T-helper 2 cell (primary cell): ENCODE data around the gene SESTD1.

ENCODE experiments used
- DNase-seq, 5 experiments: peaks; one replicate each; pipeline versions ENCODE4 v3.0.0 to v3.0.0-alpha.2; 2012 to 2022

SESTD1 gene

DNA sequence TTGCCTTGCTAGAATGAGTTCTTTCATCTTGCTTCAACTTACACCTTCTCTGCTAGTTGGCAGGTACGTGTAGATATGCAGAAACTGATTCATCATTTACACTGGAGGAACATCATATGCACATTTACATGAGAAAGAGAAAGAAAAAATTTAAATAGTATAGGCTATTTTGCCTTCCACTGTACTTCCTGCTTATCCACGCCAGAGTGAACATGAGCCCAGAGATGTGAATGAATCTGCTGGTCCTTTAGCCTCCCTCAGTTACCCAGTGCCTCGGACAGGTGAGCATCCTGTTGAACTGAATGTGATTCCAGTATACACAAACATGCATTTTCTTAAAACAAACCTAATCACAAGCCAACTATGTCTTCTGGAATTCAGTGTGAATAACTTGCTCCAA lies 83.6 kb downstream of the SESTD1 start:
- DNase-seq, result no peak

DNA sequence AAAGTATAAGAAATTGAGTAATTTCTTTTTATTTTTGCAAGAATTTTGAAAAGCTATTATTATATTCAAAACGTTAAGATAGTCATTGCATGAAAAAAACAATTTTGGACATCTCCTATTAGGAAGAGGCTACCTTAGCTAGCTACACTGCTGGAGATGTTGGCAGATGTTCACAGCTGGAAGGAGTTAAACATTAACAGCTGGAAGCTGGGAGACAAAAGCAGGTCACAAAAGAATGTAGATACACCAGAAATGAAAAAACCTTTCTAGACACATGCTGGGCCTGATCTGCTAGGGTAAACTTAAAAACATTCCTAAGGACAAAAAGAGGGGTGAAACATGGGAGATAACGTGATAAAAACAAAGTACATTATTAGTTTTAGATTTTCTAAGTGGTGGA lies 84.4 kb downstream of the SESTD1 start:
- DNase-seq, result no peak

DNA sequence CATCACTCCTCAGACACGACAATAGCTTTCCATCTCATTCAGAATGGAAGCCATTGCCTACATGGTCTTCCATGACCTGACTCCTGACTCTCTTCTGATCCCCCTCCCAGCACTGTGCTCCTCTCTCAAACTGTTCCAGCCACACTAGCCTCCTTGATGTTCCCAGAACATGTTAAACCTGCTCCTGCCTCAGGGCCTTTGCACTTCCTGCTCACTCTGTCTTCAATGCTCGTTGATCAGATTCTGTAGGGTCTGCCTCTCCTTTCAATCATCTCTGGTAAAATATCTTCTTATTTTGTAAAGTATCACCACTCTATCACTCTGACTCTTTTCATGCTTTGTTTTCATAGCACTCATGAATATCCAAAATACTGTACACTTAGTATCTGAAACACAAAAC lies 84.9 kb downstream of the SESTD1 start:
- DNase-seq, result no peak

DNA sequence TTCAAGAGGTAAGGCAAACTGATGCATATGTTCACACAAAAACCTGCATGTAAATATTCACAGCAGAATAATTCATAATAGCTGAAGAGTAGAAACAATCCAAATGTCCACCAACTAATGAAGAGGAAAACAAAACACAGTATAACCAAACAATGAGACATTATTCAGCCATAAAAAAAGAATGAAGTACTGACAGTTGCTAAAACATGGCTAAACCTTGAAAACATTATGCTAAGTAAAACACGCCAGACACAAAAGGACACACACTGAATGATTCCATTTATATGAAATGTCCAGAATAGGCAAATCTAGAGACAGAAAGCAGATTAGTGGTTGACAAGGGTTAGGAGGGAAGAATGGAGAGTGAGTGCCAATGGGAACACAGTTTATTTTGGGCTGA lies 86.9 kb downstream of the SESTD1 start:
- DNase-seq, result no peak

DNA sequence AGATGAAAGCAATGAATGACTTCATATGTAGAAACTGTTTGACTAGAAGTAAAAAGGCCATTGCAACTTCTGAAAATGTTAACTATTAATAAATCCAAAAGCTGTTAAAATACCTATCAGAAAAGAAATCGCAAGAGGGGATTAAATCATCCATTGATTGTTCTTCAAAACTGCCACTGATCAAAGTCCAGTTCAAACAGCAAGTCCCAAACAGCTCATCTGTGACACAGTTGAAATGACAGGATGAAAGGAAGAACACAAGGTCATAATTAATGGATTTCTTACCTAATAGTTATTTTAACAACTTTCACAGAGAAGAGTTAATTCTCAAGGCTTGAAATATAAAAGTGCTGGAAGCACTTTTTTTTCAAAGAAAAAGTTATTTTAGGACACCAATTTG lies 90.4 kb downstream of the SESTD1 start:
- DNase-seq, result no peak

DNA sequence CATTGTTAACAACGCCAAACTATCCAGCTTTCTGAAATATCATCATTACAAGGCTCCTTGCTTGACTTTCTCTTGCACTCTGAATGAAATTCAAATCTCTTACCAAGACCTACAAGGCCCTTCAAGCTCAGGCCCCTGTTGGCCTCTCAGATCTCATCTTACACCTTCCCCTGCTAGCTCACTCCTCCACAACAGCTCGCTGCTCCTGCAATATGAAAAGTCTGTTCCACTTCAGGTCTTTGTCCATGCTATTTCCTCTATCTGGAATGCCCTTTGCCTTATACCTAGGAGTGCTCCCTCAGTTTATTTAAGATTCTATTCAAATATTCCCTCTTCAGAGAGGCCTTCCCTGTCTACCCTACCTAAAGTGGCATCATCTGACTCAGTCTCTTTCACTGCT lies 91.7 kb downstream of the SESTD1 start:
- DNase-seq, result no peak

DNA sequence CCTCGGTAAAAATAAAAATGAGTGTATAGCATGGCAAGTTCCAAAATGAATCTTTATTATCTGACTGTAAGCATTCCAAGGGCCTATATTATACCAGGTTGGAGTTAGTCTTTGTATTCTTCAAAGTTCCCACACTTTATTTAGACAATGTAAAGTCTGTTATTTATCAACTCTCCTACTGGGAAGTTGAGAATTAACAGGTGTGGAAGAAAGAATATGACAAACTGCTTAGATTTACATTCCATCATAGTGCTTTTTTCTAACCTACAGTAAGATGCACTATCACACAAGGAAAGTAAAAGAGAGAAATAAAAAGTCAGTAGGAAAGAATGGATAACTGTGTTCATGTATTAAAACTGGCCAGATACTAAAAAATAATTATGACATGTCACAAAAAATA lies 93.3 kb downstream of the SESTD1 start:
- no peak for DNase-seq

DNA sequence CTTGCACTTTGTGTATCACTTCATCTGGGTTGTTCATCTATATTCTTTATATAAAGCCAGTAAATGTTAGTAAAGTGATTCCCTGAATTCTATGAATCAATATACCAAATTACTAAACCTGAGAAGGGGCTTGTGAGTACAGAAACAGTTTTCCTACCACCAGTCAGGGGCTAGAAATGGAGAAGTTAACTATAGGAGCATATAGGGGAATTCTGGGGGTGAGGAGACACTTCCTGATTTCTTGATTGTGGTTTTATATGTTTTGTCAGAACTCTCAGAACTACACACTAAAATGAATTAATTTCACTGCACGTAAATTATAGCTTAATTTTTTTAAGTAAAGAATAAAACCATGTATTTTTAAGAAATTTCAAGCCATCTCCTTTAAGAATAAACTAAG lies 93.7 kb downstream of the SESTD1 start:
- no peak for DNase-seq

DNA sequence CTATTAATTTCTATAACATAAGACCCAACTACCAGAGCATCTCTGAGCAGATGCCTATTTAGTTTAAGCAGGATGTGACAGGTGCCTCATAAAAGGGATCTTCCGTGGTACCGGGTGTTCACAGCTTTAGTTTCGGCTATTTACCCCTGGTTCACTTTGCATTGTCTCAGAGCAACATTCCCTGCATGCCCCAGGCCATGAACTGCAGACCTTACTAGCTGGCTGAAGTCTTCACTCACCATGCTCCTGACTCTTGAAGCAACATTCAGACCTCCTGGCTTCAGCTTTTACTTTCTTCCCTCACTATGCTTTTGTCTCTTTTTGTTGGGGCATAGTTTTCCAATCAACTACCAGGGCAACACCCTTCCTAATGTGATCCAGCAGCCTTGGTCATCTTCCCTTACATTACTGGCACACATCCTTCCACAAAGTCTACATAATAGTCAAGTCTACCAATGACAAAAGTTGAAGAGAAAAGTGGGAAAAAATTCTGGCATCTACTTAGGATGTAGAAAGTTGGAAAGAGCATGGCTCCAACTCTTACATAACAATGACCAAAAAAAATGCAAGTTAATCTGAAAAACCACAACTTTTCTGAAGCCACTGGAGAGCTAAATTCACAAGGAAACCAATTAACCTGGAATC lies 99.2 kb downstream of the SESTD1 start:
- DNase-seq, result no peak

DNA sequence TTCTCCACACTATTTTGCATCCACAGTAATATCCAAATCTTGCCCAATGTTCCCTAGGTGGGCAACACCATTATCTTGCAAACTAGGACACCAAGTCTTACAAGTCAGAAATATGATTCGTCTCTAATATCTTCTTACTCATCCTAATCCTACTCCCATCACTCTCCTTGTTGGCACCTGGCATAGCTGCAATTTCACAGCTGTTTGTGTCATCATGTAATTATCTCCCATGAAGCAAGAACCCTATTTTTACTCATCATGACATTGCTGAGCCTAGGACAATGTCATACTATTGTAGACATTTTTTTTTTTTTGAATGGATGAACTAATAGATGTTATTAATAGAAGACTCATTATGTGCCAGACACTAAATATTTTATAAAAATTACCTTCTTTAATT lies 123.4 kb downstream of the SESTD1 start:
- DNase-seq, result no peak

DNA sequence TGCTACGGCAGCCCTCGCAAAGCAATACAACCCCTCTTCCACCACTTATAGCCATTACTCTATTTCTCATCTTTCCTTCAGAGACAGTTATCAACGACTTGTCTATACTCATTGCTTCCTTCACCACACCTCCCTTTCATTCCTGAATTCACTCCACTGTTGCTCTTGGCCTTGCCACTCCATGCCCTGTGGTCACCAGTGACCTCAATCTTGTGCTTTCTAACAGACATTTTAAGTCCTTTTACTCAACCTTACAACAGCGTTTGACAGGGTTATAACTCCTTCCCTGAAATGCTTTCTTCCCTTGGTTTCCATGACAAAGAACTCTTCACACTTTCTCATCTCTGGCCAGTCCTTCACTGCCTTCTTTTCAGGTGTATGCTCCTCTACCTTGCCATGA lies 124.1 kb downstream of the SESTD1 start:
- DNase-seq, result no peak

DNA sequence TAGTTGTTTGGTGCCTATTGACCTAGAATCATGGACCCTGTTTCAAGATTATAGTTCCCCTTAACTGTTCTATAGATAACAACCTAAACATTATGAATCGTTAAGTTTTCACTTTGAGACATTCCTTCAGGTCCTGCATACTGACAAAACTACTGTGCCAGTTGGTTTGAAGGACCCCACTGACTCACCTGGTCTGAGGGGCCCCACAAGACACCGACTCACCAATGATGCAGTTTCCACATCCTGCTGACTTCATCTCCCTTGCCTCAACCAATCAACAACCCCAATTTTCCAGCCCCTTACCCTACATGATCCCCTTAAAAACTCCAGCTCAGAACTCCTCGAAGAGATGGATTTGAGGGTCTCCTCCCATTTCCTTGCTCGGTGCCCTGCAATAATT lies 125.1 kb downstream of the SESTD1 start:
- no peak for DNase-seq

DNA sequence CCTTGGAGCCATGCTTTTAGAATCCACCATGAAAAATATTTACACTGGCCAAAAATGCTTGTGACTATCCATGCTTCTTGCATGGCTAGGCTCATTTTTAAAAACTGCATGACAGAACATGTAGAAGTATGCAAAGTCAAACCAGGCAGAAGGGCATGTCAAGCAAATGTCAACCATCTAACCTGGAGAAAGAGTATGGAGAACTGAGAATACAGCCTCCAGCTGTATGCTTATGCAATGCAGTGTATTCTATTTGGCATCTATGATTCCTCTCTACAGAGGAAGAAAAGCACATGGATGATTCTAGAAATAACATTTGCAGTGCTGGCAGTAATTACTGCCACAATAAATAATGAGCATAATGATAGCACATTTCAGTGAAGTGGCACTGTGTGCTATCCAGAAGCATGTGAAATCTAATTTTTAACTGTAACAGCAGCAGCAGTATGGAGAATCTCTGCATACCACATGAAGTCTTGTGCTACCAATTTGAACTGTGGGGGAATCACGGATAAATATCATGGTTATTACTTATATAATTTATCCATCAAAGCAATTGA lies 127.4 kb downstream of the SESTD1 start:
- no peak for DNase-seq

DNA sequence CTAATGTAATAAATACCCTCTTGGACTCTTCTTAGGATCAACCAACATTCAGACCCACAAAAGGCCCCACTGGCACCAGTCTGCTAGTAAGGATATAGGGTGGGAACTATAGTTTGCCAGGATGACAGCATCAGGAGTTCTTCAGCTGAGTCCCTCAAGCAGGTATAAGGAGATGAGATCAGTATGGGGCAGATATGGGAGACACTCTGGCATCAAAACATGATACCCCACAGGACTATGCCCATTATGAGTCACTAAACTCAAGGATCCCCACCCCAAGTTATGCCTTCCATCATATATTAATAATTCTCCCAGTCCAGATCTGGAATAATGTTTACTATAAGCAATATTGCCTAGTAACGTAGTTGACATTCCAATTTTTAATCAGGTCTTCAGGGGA lies 131.6 kb downstream of the SESTD1 start:
- DNase-seq, result no peak

DNA sequence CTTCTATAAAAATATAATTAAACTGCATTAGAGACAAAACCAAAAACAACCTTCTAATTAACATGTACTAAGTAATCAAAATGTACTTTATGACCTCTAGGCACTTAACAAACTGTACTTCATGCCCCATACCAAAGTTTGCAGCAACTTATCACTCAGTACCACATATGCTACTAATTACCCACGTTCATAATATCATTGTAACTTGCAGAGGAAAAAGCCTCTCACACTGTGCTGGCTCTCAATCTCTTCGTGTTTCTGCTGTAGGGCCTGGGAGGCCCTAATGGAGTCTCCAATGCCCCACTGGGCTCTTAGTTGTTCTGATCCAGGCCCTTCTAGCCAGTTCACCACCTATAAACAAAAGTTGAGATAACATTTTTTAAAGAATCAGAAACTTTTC lies 132.6 kb downstream of the SESTD1 start:
- no peak for DNase-seq

DNA sequence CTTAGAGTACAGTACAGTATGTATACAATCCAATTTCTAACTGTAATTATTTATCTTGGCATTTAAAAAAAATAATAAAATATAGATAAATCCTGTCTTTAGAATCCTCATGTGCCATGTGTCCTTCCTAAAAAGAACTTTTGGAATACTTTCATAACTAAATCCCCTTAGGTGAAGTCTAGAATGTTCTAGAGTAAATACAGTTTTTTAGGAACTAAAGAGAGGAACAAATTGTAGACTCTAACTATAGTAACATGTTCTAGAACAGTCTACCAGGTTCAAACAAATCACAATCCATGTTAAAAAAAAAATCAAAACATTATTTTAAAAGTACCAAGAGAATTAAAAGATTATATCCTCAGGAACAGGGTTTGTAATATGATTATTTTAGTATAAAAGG lies 134.1 kb downstream of the SESTD1 start:
- no peak for DNase-seq

DNA sequence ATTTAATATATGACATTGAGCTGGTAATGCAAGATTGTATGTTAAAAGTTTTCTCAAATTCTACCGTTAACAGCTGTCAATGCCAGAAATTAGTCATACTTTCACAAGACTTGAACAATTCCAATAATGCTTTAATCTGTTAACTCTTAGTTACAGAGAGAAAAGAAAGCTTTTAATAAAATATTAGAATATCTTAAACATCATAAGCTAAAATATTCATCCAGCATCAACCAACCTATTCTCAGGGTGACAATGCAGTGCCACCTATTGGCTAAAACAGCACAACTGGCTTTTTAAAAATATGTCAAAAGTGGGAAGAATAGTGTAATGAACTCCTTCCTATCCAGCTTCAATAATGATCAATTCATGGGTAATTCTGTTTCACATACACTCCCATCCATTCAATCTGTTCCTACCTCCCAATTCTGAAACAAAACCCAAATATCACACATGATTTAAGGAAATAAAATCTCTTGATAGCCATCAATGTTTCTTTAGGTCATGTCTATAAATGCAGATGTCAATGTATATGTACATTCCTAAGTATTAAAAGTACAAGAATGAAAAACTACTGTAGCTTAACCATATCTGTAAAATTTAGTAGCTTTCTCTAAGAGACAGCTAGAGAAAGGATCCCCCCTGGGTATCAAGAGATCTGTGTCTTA lies 134.9 kb downstream of the SESTD1 start:
- DNase-seq, result peak in 1 of 5 experiments; percentile 38

DNA sequence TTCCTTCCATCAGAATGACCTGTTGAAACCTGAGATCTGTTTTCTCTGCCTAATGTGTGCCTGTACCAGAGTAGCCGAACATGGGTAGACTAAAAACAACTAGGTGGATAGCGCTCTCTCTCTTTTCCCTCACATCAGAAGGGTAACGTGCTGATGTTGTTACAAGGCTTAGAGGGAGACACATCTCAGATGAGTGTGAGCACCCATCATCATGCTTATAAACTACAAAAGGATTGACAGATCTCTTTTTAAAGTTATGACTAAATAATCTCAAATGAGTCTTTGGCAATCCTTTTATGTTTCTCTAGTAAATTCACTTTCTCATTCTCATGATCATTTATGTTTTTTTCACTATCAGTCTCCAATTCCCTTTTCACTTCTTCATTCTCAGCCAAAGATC lies 139.2 kb downstream of the SESTD1 start:
- no peak for DNase-seq

DNA sequence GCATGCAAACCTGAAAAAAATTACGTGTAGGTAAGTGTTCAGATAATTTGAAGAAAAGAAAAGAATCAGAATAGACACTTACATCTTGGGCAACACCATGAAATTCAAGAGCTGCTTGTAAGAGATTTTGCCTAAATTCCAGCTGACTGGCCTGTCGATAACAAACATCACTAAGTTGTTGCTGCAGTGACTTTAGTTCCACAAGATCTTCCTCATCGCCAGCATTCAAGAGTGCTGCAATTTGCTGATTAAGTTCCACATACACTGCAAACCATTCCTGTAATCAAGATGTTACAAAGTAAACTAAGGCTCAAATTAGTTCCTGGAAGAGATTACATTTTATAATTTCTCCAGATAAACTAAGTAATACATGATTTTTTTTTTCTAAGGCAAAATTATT lies 140.3 kb downstream of the SESTD1 start:
- no peak for DNase-seq

DNA sequence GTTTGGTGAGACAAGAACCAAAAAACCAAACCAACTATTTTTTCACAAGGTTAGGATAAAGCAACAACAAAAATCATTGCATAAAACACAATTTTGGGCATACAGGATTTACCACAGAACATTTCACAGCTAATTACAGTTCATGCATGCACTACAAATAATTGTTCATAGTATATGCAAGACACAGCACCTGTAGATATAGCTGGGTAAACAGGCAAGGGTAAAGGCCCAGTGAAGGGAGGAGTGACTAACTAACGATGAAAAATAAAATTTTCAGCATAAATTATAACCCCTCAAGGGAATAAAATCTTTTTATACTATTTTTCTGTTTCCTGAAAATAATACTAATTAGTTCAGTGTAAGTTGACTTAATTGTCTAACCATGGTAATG lies 141.4 kb downstream of the SESTD1 start:
- DNase-seq, result no peak

DNA sequence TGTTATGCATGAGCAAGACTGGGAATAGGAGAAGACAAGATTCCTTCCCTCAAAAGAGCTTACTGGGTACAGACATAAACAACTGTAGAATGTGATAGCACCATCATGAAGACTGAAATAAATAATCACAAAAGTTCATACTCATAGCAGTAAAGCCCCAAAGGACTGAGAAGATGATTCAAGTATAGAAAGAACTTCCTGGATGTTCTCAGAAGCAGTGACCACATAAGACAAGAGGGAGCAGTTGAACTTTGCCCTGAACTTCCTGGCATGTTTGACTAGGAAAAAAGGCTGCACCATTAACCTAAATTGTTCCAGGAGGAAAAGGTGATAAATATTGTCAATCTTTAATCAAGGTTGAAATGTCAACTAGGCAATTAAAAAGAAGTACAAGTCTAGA lies 156.9 kb downstream of the SESTD1 start:
- DNase-seq, result peak in 1 of 5 experiments; percentile 38

DNA sequence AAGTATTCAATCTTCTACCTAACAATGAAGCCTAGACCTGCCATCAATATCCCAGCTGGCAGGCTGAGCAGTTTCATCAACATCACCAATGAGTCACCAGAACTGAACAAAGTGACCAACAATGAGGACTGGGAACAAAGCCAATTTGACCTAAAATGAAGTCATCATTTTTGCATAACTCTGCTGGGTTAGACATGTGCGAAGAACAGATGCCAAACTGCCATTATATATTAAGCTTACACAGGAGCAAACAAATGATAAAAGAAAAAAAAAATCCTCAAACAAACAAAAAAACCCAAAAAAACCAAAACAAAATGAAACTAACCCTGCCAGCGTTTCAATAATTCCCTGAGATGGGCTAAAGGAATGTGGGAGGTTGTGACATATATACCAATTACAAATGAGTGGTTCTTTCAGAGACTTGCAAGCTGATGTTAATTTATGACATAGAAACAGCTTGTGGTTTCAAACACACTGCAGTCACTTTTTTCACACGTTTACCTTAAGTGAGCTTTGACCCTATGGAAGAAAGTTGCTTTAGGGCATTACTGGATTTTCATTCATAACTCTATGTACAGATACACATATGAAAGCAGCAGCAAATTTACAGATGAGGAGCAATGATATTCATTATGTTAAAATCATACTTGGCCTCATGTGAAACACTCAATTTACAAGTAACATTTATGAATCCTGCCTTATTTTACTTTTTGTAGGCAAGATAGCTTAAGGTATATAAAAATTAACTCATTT lies 157.8 kb downstream of the SESTD1 start:
- peak in 1 of 5 experiments; percentile 34 for DNase-seq

DNA sequence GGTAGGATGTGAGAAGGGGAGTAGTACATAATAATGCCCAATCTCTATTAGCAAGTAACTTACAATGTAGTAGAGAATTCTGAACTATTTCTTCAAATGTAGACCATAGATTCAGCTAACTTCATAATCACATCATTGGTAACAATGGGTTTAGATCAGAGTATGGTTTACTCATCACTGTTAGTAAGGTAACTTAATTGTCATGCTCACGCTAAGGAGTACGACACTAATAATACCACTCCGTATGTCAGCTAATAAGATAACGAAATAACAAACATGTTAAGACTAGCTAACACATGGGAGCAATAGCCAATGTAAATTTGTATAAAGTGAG lies 158.3 kb downstream of the SESTD1 start:
- DNase-seq, result no peak

DNA sequence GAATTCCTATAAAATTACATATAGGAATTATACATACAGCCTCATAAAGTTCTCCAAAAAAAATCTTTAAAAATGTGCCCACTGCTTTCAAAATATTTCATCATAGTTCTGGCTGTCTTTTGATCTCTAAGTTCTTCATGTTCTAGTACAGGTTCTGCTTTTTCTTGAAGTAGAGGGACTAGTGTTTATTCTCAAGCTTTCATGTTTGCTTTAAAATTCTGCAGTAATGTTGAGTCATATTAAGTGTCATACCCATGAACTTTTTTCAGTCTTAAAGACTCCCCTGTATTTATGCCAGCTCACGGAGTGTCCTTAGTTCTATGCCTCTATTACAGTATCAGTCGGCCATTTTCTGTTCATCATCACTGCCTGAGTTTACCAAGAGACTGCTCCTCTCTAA lies 159.9 kb downstream of the SESTD1 start:
- DNase-seq, result no peak
